ENCODE results near the gene PUDP.

- TF ChIP-seq CTCF (IDR thresholded peaks at IDR 0.05) = no peak
- TF ChIP-seq POLR2AphosphoS5 (IDR thresholded peaks at IDR 0.05) = no peak
Observed at GRCh38 chrX:7116081-7116480, 31.9 kb downstream of the PUDP start.
